H1 (cell line): ENCODE results near the gene MYBPH. TPM values are rescaled to one million over a fixed set of nuclear protein-coding genes. Genes with fewer than 3 reads are reported as not detected.

ENCODE experiments used
- ATF3 ChIP-seq: IDR thresholded peaks from 2 replicates; pipeline ENCODE4 v1.6.1; 2011; ENCODE audit warnings: low read depth, mild to moderate bottlenecking, low read length; ENCODE audit not compliant: insufficient read depth
- POLR2AphosphoS5 ChIP-seq: IDR thresholded peaks from 2 replicates; pipeline ENCODE4 v1.6.1; 2011; ENCODE audit warnings: low read depth, low read length
- SIN3A ChIP-seq, 2 experiments: IDR thresholded peaks in 1 of 2; conservative IDR thresholded peaks in 1 of 2; 2 replicates each; pipeline ENCODE4 v1.6.1; 2011 to 2012; ENCODE audit warnings: low read length in 2 of 2, improper control_type of control experiment in 1 of 2, low read depth in 1 of 2, mild to moderate bottlenecking in 1 of 2
- TAF1 ChIP-seq: IDR thresholded peaks from 2 replicates; pipeline ENCODE4 v1.6.1; 2011; ENCODE audit warnings: mild to moderate bottlenecking, low read depth, low read length
- polyA plus RNA-seq, 7 experiments: library from polyadenylated mRNA; depleted of rRNA in 3 of 7; stranded (reverse) in 5 of 7; unstranded in 2 of 7; fragments of >200 nt in 5 of 7; fragments of 200-250 nt in 2 of 7; gene quantifications; 1 replicate in 5 of 7; 2 replicates in 1 of 7; 4 replicates in 1 of 7; pipeline versions ENCODE4 v1.2.1 to v1.2.3, GENCODE V29; 2011 to 2013; ENCODE audit warnings: missing spikeins in 2 of 7, mixed read lengths in 2 of 7
- total RNA-seq: library from RNA; stranded (reverse); fragmentation: NEBNext Ultra II Directional; extraction: Animal tissue kit (Norgen Biotek cat#: 25700); gene quantifications from 2 replicates; pipeline ENCODE4 v1.2.1, GENCODE V29; 2021
- TF ChIP-seq, protein P1 (sequence below): fragments of 300-600 bp; sonication (generic); IDR thresholded peaks from 2 replicates; pipeline ENCODE4 v1.7.1; 2012; ENCODE audit warnings: low read length, moderate library complexity, mild to moderate bottlenecking, inconsistent platforms; ENCODE audit not compliant: insufficient replicate concordance
- TF ChIP-seq, protein P2 (sequence below): IDR thresholded peaks from 2 replicates; pipeline ENCODE4 v1.6.1; 2012; ENCODE audit warnings: low read length, inconsistent platforms

Gene MYBPH
- total and polyA plus RNA-seq, 2 of the 8 experiments (the other 6 are each of a cell fraction or from before 2014, with no cell fraction given) = not detected

GRCh38 chr1:203181586-203182386, 6.2 kb upstream of the MYBPH start (continued):
- TF ChIP-seq, protein P1, sequence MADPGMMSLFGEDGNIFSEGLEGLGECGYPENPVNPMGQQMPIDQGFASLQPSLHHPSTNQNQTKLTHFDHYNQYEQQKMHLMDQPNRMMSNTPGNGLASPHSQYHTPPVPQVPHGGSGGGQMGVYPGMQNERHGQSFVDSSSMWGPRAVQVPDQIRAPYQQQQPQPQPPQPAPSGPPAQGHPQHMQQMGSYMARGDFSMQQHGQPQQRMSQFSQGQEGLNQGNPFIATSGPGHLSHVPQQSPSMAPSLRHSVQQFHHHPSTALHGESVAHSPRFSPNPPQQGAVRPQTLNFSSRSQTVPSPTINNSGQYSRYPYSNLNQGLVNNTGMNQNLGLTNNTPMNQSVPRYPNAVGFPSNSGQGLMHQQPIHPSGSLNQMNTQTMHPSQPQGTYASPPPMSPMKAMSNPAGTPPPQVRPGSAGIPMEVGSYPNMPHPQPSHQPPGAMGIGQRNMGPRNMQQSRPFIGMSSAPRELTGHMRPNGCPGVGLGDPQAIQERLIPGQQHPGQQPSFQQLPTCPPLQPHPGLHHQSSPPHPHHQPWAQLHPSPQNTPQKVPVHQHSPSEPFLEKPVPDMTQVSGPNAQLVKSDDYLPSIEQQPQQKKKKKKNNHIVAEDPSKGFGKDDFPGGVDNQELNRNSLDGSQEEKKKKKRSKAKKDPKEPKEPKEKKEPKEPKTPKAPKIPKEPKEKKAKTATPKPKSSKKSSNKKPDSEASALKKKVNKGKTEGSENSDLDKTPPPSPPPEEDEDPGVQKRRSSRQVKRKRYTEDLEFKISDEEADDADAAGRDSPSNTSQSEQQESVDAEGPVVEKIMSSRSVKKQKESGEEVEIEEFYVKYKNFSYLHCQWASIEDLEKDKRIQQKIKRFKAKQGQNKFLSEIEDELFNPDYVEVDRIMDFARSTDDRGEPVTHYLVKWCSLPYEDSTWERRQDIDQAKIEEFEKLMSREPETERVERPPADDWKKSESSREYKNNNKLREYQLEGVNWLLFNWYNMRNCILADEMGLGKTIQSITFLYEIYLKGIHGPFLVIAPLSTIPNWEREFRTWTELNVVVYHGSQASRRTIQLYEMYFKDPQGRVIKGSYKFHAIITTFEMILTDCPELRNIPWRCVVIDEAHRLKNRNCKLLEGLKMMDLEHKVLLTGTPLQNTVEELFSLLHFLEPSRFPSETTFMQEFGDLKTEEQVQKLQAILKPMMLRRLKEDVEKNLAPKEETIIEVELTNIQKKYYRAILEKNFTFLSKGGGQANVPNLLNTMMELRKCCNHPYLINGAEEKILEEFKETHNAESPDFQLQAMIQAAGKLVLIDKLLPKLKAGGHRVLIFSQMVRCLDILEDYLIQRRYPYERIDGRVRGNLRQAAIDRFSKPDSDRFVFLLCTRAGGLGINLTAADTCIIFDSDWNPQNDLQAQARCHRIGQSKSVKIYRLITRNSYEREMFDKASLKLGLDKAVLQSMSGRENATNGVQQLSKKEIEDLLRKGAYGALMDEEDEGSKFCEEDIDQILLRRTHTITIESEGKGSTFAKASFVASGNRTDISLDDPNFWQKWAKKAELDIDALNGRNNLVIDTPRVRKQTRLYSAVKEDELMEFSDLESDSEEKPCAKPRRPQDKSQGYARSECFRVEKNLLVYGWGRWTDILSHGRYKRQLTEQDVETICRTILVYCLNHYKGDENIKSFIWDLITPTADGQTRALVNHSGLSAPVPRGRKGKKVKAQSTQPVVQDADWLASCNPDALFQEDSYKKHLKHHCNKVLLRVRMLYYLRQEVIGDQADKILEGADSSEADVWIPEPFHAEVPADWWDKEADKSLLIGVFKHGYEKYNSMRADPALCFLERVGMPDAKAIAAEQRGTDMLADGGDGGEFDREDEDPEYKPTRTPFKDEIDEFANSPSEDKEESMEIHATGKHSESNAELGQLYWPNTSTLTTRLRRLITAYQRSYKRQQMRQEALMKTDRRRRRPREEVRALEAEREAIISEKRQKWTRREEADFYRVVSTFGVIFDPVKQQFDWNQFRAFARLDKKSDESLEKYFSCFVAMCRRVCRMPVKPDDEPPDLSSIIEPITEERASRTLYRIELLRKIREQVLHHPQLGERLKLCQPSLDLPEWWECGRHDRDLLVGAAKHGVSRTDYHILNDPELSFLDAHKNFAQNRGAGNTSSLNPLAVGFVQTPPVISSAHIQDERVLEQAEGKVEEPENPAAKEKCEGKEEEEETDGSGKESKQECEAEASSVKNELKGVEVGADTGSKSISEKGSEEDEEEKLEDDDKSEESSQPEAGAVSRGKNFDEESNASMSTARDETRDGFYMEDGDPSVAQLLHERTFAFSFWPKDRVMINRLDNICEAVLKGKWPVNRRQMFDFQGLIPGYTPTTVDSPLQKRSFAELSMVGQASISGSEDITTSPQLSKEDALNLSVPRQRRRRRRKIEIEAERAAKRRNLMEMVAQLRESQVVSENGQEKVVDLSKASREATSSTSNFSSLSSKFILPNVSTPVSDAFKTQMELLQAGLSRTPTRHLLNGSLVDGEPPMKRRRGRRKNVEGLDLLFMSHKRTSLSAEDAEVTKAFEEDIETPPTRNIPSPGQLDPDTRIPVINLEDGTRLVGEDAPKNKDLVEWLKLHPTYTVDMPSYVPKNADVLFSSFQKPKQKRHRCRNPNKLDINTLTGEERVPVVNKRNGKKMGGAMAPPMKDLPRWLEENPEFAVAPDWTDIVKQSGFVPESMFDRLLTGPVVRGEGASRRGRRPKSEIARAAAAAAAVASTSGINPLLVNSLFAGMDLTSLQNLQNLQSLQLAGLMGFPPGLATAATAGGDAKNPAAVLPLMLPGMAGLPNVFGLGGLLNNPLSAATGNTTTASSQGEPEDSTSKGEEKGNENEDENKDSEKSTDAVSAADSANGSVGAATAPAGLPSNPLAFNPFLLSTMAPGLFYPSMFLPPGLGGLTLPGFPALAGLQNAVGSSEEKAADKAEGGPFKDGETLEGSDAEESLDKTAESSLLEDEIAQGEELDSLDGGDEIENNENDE = no peak
- TF ChIP-seq SIN3A (conservative IDR thresholded peaks at IDR 0.05 in 1 of 2, IDR thresholded peaks at IDR 0.05 in 1 of 2; ENCODE audit: low read depth in 1 of 2, low read length in 2 of 2) (no peak), ATF3 (no peak), POLR2AphosphoS5 (no peak), TAF1 (no peak)
- TF ChIP-seq, protein P2, sequence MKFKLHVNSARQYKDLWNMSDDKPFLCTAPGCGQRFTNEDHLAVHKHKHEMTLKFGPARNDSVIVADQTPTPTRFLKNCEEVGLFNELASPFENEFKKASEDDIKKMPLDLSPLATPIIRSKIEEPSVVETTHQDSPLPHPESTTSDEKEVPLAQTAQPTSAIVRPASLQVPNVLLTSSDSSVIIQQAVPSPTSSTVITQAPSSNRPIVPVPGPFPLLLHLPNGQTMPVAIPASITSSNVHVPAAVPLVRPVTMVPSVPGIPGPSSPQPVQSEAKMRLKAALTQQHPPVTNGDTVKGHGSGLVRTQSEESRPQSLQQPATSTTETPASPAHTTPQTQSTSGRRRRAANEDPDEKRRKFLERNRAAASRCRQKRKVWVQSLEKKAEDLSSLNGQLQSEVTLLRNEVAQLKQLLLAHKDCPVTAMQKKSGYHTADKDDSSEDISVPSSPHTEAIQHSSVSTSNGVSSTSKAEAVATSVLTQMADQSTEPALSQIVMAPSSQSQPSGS = no peak
